ENCODE data around the gene SPDYE4.

SPDYE4 gene

GRCh38 chr17:8703001-8703400 lies 55.3 kb downstream of the SPDYE4 start:
- in situ Hi-C loops (cut with MboI; ENCODE audit: low sequenced_read_pairs, unreplicated experiment), result no loop called here
- TF ChIP-seq CTCF (IDR thresholded peaks at IDR 0.05; ENCODE audit: borderline replicate concordance, control extremely low read depth, extremely low read depth, insufficient read depth, missing control alignments), result no peak
- no peak for DNase-seq (ENCODE audit: low spot score)

- no peak for DNase-seq (ENCODE audit: low spot score)
- TF ChIP-seq CTCF (IDR thresholded peaks at IDR 0.05; ENCODE audit: borderline replicate concordance, control extremely low read depth, extremely low read depth, insufficient read depth, missing control alignments), result no peak
- in situ Hi-C loops (cut with MboI; ENCODE audit: low sequenced_read_pairs, unreplicated experiment), result no loop called here
These were observed 56.6 kb downstream of the SPDYE4 start for GRCh38 chr17:8701754-8702153.

DNA sequence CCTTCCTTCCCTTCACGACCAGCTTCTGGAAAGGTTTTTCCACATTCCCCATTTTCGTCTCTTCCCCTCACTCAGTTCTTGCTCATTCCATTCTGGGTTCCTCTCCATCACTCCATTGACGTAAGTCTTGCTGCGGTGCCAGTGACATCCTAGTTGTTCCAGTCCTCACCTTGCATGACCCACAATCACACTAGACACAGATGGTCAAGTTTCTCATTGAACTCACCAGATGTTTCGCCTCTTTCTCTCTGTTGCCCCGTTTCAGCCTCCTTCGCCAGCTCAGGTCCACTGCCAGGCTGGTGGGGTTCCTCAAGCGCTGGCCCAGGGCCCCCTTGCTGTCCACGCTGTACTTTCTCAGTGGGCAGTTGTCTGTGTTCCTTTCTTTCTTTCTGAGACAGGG lies 57.1 kb downstream of the SPDYE4 start:
- no peak for TF ChIP-seq CTCF (IDR thresholded peaks at IDR 0.05; ENCODE audit: borderline replicate concordance, control extremely low read depth, extremely low read depth, insufficient read depth, missing control alignments)
- in situ Hi-C loops (cut with MboI; ENCODE audit: low sequenced_read_pairs, unreplicated experiment), result no loop called here
- DNase-seq (ENCODE audit: low spot score), result no peak

Measured in GM13976 (cell line).